ENCODE data around the gene SDK2. TPM values are rescaled to one million over a fixed set of nuclear protein-coding genes. Genes with fewer than 3 reads are reported as not detected.

The SDK2 gene
- total RNA-seq, 1 donor from 2014 or later, result 1.4 TPM

DNA sequence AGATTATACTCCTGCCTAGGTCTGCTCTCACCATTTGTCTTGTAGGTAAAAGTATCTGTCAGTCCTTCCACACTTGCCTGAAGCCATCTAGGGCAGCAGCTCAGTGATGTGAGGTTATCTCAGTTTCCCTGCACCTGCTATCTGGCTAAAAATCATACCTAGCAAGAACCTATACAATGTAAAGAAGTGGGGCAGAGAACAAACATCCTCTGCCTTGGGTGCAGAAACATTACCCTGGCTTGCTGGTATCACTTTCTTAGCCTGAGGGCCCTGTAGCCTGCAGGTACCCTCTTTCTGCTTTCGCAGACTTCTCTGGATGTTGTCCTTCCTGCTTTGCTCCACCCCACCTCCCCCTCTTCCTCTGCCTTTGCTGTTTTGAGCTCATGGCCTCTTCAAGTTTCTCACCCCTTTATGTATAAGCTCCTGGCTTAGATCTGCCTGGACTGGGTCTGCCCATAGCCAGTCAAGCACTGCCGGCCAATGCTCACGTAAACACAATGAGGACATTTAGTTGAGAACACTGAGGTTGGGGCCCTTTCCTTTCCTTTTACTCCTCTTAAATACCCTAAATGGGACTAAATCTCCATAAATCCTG, 8.7 kb upstream of the SDK2 start:
- ATAC-seq, result no peak
- intact Hi-C loops (cut with DNase I), result no loop called here

GRCh38 chr17:73650617-73651200, 6.5 kb upstream of the SDK2 start:
- DNase-seq (no peak), ATAC-seq (no peak)
- H3K36me3 ChIP-seq, result no peaks in the 10 kb centered on the region
- H3K27me3 ChIP-seq (ENCODE audit: low read depth), result peaks cover 30% of the 10 kb centered on the region
- H3K4me1 ChIP-seq, result no peaks in the 10 kb centered on the region
- no peak overlapping the region for H3K4me3 ChIP-seq
- peaks cover 7% of the 10 kb centered on the region for H3K9me3 ChIP-seq
- intact Hi-C loops (cut with DNase I), result no loop called here
- H3K27ac ChIP-seq, result no peak overlapping the region
- TF ChIP-seq, protein P1, sequence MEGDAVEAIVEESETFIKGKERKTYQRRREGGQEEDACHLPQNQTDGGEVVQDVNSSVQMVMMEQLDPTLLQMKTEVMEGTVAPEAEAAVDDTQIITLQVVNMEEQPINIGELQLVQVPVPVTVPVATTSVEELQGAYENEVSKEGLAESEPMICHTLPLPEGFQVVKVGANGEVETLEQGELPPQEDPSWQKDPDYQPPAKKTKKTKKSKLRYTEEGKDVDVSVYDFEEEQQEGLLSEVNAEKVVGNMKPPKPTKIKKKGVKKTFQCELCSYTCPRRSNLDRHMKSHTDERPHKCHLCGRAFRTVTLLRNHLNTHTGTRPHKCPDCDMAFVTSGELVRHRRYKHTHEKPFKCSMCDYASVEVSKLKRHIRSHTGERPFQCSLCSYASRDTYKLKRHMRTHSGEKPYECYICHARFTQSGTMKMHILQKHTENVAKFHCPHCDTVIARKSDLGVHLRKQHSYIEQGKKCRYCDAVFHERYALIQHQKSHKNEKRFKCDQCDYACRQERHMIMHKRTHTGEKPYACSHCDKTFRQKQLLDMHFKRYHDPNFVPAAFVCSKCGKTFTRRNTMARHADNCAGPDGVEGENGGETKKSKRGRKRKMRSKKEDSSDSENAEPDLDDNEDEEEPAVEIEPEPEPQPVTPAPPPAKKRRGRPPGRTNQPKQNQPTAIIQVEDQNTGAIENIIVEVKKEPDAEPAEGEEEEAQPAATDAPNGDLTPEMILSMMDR (IDR thresholded peaks at IDR 0.05), result no peak

More for the DNA sequence above, 8.7 kb upstream of the SDK2 start:
- no peaks in the 10 kb centered on the region for H3K4me1 ChIP-seq
- no peak overlapping the region for H3K4me3 ChIP-seq
- H3K27me3 ChIP-seq (ENCODE audit: low read depth), result peaks cover 8% of the 10 kb centered on the region
- H3K27ac ChIP-seq, result no peak overlapping the region
- DNase-seq, result no peak
- H3K36me3 ChIP-seq, result no peaks in the 10 kb centered on the region
- H3K9me3 ChIP-seq, result peaks cover 7% of the 10 kb centered on the region
- TF ChIP-seq, protein P1 (IDR thresholded peaks at IDR 0.05), result no peak

GRCh38 chr17:73650140-73650539, 5.9 kb upstream of the SDK2 start:
- TF ChIP-seq, protein P1 (IDR thresholded peaks at IDR 0.05), result peak; percentile 23
- intact Hi-C loops (cut with DNase I), result no loop called here
- Histone ChIP-seq H3K36me3 (no peaks in the 10 kb centered on the region), H3K27ac (no peak overlapping the region), H3K4me3 (no peak overlapping the region), H3K27me3 (ENCODE audit: low read depth) (peaks cover 35% of the 10 kb centered on the region), H3K9me3 (peaks cover 7% of the 10 kb centered on the region), H3K4me1 (peaks cover 5% of the 10 kb centered on the region)
- DNase-seq, result no peak
- no peak for ATAC-seq

- intact Hi-C loops (cut with DNase I), result no loop called here
- TF ChIP-seq, protein P1 (IDR thresholded peaks at IDR 0.05), result no peak
- H3K27me3 ChIP-seq (ENCODE audit: low read depth), result peaks cover 42% of the 10 kb centered on the region
These were observed 4.7 kb upstream of the SDK2 start for GRCh38 chr17:73648974-73649373.

GRCh38 chr17:73648543-73648820, 4.2 kb upstream of the SDK2 start:
- no peak overlapping the region for H3K4me3 ChIP-seq
- TF ChIP-seq, protein P1 (IDR thresholded peaks at IDR 0.05), result no peak
- ATAC-seq (no peak), DNase-seq (no peak)
- H3K9me3 ChIP-seq, result peaks cover 3% of the 10 kb centered on the region
- peaks cover 16% of the 10 kb centered on the region for H3K4me1 ChIP-seq
- H3K36me3 ChIP-seq, result no peaks in the 10 kb centered on the region
- peaks cover 47% of the 10 kb centered on the region for H3K27me3 ChIP-seq (ENCODE audit: low read depth)
- intact Hi-C loops (cut with DNase I), result no loop called here
- H3K27ac ChIP-seq, result no peak overlapping the region

More at GRCh38 chr17:73648974-73649373, 4.7 kb upstream of the SDK2 start:
- H3K4me1 ChIP-seq, result peaks cover 11% of the 10 kb centered on the region
- no peaks in the 10 kb centered on the region for H3K36me3 ChIP-seq
- DNase-seq (no peak), ATAC-seq (no peak)
- no peak overlapping the region for H3K27ac ChIP-seq
- H3K4me3 ChIP-seq, result no peak overlapping the region
- H3K9me3 ChIP-seq, result peaks cover 7% of the 10 kb centered on the region
